Activated naive CD4-positive, alpha-beta T cell treated with anti-CD3 and anti-CD28 coated beads, Interleukin-2, amount 50 U/mL, for 24 hours (primary cell): ENCODE measurements around the gene MAGIX.
"Not testable (repeated sequence)": the region's sequence is repeated elsewhere in the genome, so short reads cannot be mapped to it uniquely, and the experiment has no call there.

Experiments used
- H3K27ac Mint-ChIP-seq: one replicate; pipeline ENCODE4 v1.8.0; 2021; ENCODE audit warnings: mild to moderate bottlenecking, mixed read lengths
- H3K27me3 Mint-ChIP-seq: one replicate; pipeline ENCODE4 v1.8.0; 2021; ENCODE audit warnings: mixed read lengths
- H3K36me3 Mint-ChIP-seq: one replicate; pipeline ENCODE4 v1.8.0; 2021; ENCODE audit warnings: mixed read lengths
- H3K4me1 Mint-ChIP-seq: one replicate; pipeline ENCODE4 v1.8.0; 2021; ENCODE audit warnings: mixed read lengths
- H3K4me3 Mint-ChIP-seq: one replicate; pipeline ENCODE4 v1.8.0; 2021; ENCODE audit warnings: mild to moderate bottlenecking, mixed read lengths
- H3K9me3 Mint-ChIP-seq: one replicate; pipeline ENCODE4 v1.8.0; 2021; ENCODE audit warnings: mixed read lengths

MAGIX gene

DNA sequence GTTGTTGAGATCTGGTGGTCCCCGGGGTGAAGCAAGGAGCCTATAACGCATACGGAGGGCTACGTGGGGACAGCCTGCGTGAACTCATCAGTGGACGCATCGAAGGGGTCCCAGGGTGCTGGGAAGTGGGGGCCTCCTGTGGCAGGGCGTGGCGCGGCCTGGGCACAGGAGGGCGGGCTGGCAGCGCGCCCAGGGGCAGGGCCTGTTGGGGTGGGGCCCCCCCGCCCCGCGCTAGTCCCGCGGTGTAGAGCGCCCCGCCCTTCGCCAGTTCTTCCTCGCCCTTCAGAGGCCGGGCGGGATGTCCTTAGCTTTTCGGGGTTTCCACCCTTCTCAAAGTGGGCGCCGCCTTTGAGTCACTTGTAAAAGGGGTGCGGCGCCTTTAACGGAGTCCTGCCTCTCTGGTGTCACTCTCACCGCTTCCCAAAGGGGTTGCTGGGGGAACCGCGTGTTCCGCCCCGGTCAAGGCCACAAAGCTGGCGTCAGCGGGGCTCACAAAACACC lies 9.8 kb downstream of the MAGIX start:
- H3K27me3 Mint-ChIP-seq: no peaks in the 10 kb centered on the region
- H3K36me3 Mint-ChIP-seq: no peaks in the 10 kb centered on the region
- H3K9me3 Mint-ChIP-seq: no peaks in the 10 kb centered on the region
- peaks cover 16% of the 10 kb centered on the region for H3K4me1 Mint-ChIP-seq
- peak overlapping the region; percentile 87 for H3K4me3 Mint-ChIP-seq
- peak overlapping the region; percentile 76 for H3K27ac Mint-ChIP-seq

DNA sequence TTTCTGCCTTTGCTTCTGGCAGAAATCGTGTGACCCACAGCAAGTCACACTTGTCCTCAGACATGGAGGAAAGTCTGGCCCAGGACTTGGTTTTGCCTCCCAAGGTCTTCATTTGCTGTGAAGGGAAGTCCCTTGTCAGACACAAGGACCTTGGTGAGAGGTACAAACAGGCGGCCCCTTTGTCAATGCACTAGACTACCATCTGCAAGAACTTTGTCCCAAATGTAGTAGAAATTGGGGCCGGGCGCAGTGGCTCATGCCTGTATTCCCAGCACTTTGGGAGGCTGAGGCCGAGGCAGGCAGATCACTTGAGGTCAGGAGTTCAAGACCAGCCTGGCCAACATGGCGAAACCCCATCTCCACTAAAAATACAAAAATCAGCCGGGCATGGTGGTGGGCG lies 11.0 kb downstream of the MAGIX start:
- not testable (repeated sequence) for H3K27me3 Mint-ChIP-seq, H3K9me3 Mint-ChIP-seq, H3K36me3 Mint-ChIP-seq, H3K4me1 Mint-ChIP-seq
- peak overlapping the region; percentile 46 for H3K27ac Mint-ChIP-seq
- peak overlapping the region; percentile 86 for H3K4me3 Mint-ChIP-seq

DNA sequence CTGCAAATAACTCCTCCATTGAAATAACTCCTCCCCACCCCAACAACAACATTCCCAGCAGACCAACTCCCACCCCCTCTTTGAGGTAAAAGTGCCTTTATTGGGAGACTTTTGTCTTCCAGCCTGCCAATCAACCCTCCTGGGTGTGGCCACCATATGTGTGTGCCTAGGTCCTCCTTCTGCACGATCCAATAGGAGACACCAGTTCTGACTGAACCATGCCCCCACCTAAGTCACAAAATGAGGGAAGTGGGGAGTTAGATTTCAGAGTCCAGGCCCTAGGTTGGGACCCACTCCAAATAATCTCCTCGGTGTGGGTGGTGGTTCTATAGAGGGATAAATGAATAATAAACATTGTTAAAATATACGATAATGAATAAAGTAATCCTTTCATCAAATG lies 12.2 kb downstream of the MAGIX start:
- Mint-ChIP-seq H3K27me3 (no peaks in the 10 kb centered on the region), H3K9me3 (no peaks in the 10 kb centered on the region), H3K36me3 (no peaks in the 10 kb centered on the region), H3K27ac (no peak overlapping the region), H3K4me3 (no peak overlapping the region), H3K4me1 (peaks cover 10% of the 10 kb centered on the region)

DNA sequence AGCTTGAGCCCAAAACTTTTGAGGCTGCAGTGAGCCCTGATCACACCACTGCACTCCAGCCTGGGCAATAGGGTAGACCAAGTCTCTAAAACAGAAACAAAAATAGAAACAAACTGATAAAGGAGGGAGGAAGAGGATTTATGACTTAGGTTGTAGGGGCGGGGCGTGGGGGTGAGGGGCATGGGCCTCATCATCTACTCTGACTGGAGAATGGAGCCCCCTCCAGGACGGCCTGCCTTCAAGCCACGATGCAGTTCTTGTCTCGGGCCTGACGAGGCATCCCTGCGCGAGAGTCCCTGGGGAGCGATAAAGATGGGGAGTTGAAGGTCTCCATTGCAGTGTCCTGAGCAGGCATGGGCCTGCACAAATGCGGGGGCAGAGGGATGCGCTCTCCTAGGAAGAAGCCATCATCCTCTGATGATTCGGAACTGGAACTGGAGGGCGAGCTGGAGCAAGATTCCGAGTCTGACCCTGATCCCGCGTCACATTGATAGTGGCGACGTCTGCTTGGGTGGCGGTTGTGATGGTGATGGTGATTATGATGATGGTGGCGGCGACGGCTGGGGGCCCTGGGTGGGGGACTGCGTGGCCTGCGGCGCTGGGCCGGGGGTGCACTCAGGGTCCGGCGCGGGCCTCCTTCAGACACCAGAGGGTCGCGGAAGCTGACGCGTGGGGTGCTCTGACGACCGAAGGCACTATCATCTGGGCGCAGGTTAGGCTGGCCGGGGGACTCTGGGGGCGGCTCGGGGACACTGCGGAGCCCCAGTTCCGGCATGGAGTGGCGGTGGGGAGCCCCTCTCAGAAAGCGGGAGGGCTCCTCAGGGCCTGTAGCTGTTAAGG lies 13.1 kb downstream of the MAGIX start:
- Mint-ChIP-seq H3K4me1 (peaks cover 10% of the 10 kb centered on the region), H3K9me3 (no peaks in the 10 kb centered on the region), H3K27ac (no peak overlapping the region), H3K36me3 (peaks cover under 1% of the 10 kb centered on the region), H3K4me3 (no peak overlapping the region), H3K27me3 (no peaks in the 10 kb centered on the region)

DNA sequence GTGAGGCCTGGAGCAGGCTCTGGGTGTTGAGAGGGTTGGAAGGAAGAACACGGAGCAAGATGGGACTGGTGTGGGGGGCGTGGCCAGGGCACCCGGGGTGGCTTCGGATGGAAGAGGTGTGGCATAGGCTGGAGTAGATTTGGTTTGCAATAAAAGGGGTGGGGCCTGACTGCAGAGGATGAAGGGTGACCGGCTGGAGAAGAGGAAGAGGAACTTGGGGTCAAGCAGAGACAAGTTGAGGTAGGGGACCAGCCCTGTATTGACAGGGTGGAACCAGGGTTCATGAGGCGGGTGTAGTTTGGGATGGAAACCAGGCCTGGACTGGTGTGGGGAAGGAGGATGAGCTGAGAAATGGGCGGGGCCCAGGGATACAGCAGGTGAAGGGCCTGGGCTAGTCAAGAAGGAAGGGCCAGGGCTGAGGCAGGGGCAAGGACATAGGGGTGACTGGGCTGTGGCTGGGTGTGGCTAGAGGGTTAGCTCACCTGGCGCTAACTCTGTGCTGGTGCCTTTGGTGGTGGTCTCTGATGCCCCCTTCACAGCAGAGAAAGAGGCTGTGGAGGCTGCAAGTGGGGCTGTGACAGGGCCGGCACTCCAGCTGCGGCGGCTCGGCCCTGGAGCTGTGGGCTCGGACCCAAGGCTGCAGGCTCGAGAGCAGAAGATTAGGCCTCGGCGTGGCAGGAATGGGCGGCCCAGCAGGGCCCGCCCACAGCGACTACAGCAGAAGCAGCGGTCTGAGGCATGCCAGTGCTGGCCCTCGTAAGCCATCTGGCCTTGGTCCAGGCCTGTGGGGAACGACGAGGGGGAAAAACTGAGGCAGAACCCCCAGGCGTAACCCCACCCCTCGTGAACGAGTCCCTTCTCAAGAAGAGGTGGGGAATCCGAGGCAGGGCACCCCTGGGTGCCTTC lies 14.1 kb downstream of the MAGIX start:
- Mint-ChIP-seq H3K27me3 (no peaks in the 10 kb centered on the region), H3K4me1 (peaks cover 10% of the 10 kb centered on the region), H3K9me3 (no peaks in the 10 kb centered on the region), H3K27ac (no peak overlapping the region), H3K36me3 (peaks cover 2% of the 10 kb centered on the region), H3K4me3 (no peak overlapping the region)

DNA sequence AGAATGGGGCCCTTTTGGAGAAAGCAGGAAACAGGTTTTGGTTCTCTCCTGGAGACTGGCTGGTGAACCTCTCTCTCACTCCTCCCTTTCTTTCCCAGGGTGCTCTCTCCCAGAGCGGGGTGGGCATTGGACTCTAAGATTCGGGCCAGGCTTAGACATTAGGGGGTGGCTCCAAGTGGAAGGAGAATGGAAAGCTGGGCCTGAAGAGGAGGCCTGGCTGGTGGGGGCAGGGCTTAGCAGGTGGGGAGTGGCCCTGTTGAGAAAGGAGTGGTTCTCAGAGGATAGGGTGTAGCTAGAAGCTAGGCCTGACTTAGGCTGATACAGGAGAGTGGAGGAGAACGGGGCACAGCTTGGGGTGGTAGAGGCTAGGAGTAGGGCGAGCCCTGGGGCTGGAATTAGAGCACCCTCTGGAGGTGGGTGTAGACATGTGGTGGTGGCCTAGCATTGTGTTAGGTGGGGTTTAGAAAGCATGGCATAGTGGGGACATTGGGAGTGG lies 14.8 kb downstream of the MAGIX start:
- Mint-ChIP-seq H3K4me1 (peaks cover 10% of the 10 kb centered on the region), H3K36me3 (peaks cover 2% of the 10 kb centered on the region), H3K27ac (no peak overlapping the region), H3K27me3 (no peaks in the 10 kb centered on the region), H3K4me3 (no peak overlapping the region), H3K9me3 (no peaks in the 10 kb centered on the region)

DNA sequence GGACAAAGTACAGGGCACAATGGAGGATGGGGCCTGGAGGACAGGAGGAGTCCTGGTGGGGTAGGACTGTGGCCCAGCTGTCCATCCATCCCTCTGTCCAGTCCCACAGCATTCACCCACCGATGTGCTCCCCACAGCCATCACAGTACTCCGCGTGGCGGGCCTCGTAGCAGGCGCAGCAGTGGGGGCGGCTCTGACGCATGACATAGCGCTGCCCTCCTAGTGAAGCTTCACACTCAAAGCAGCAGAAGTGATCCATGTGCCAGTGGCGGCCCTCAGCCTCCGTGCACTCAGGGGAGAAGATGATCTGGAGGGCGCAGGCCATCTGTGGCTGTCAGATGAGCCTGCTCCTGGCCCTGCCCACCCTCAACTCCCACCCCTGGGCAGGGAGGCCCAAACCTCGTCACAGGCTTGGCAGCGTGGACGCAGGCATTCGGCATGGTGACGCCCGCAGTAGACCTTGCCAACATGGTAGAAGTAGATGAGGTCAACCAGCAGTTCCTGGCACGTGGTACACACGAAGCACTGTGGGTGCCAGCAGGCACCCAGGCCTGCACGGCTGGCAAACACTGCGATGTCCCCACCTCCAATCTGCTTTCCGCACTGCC lies 15.4 kb downstream of the MAGIX start:
- Mint-ChIP-seq H3K36me3 (peaks cover 2% of the 10 kb centered on the region), H3K27ac (no peak overlapping the region)

DNA sequence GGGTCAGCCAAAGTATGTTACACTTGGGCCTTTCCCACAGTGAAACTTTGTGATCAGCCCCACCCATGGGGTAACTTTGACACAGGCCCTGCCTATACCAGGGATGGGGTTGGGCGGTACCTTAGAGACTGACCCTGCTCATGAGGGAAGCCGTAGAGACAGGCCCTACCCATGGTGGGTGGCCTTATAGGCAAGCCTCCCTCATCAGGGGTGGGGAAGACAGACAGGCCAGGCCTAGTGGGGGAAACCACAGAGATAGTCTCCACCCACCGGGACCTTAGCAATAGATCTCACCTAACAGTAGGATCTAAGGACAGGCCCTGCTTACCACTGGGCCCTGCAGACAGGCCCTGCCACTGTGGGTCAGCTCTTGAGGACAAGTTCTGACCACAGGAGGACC lies 16.0 kb downstream of the MAGIX start:
- H3K4me1 Mint-ChIP-seq: no peaks in the 10 kb centered on the region
- no peak overlapping the region for H3K4me3 Mint-ChIP-seq
- peaks cover 2% of the 10 kb centered on the region for H3K36me3 Mint-ChIP-seq
- H3K9me3 Mint-ChIP-seq: no peaks in the 10 kb centered on the region
- H3K27me3 Mint-ChIP-seq: no peaks in the 10 kb centered on the region
- no peak overlapping the region for H3K27ac Mint-ChIP-seq

More for the DNA sequence above, 15.4 kb downstream of the MAGIX start:
- no peaks in the 10 kb centered on the region for H3K27me3 Mint-ChIP-seq
- no peaks in the 10 kb centered on the region for H3K9me3 Mint-ChIP-seq
- peaks cover 5% of the 10 kb centered on the region for H3K4me1 Mint-ChIP-seq
- no peak overlapping the region for H3K4me3 Mint-ChIP-seq

DNA sequence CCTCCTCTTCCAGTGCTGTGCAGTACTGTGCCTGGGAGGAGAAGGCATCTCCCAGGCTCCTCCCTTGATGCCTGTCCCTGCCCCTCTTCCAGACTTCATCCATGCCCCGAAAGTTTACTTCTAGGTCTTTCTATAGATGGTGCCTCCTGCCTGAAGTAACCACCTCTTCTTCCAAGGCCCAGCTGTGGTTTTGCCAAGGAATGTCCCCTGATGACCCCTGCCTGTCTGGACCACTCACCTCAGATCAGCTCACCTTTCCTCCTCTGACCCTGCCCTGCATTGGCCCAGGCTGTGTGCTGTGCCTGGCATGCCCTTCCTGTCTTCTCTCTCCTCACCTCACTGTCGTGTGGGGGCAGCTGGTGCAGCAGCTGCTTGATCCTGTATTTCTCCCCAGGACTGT lies 16.8 kb downstream of the MAGIX start:
- H3K27ac Mint-ChIP-seq: no peak overlapping the region
- H3K27me3 Mint-ChIP-seq: no peaks in the 10 kb centered on the region
- H3K36me3 Mint-ChIP-seq: peaks cover 2% of the 10 kb centered on the region
- H3K4me1 Mint-ChIP-seq: no peaks in the 10 kb centered on the region
- no peaks in the 10 kb centered on the region for H3K9me3 Mint-ChIP-seq
- H3K4me3 Mint-ChIP-seq: no peak overlapping the region

DNA sequence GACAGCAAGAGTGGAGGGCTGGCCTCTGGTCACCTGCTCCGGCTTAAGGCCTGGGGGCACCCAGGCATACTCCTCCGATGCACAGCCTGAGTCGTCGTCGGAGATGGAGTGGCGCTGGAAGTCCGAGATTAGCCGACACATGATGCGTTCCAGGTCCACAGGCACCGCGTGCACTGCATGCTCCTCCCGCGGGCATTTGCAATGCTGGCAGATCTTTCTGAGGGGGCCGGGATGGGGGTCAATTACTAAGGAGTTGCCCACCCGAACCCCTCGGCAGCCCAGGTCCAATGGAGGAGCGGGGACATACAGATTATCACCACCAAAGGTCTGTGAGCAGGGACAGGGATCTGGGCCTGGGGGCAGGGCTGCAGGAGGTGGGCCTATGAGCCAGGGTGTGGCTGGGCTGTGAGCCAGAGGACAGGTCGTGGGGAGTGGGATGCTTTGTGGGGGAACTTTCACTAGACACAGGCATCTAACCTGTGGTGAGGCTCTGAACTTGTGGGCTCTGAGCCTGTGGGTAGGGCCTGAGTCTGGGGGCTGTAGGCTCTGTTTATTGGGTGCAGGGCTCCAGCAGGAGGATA lies 21.2 kb downstream of the MAGIX start:
- H3K36me3 Mint-ChIP-seq: peaks cover 2% of the 10 kb centered on the region
- H3K27me3 Mint-ChIP-seq: no peaks in the 10 kb centered on the region
- no peak overlapping the region for H3K4me3 Mint-ChIP-seq
- no peaks in the 10 kb centered on the region for H3K9me3 Mint-ChIP-seq
- peak overlapping the region; percentile 59 for H3K27ac Mint-ChIP-seq
- no peaks in the 10 kb centered on the region for H3K4me1 Mint-ChIP-seq

DNA sequence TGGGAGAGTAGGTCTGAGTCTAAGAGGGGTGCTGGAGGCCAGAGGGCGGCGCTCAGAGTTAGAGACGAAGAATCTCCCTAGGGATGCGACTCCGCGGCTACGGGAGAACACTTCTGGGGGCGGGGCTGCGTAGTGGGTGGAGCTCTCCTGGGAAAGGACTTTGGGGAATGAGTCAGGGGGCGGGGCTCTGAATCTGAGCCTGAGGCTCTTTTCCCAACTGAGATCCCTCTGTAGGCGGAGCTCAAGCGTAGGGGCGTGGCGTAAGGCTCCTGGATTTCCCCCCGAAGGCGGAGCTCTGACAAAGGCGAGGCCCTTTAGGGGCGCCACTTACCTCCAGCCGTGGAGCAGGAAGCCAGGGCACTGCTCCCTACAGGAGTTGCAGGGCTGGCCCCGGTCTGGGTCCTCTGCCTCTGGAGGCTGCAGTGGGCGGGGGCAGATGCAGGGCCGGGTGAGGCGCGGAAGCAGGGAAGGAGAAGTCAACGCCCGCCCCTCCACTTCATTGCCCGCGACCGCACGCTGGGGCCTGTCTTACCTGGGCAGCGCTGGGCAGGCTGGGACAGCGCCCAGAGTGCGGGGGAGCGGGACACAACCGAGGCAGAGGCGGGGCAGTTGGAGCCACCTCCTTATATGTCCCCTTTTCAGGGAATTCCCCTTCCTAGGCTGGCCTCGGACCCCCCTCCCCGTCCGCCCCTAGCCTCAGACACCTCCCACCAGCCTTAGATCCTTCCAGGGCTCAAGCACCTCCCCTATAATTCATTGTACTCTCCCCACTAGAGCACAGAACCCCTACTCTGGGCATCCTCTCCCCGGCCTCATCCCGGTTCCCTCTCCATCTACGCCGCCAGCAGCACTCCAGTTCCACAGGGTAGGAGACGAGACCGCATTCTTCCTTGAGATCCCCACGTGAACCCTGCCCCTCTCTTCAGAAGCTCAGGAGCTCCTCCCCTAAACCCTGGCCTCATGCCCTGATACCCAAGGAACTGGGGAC lies 22.0 kb downstream of the MAGIX start:
- H3K4me3 Mint-ChIP-seq: peak overlapping the region; percentile 81
- peak overlapping the region; percentile 59 for H3K27ac Mint-ChIP-seq
- H3K4me1 Mint-ChIP-seq: no peaks in the 10 kb centered on the region
- H3K27me3 Mint-ChIP-seq: no peaks in the 10 kb centered on the region
- peaks cover 2% of the 10 kb centered on the region for H3K36me3 Mint-ChIP-seq
- H3K9me3 Mint-ChIP-seq: no peaks in the 10 kb centered on the region

DNA sequence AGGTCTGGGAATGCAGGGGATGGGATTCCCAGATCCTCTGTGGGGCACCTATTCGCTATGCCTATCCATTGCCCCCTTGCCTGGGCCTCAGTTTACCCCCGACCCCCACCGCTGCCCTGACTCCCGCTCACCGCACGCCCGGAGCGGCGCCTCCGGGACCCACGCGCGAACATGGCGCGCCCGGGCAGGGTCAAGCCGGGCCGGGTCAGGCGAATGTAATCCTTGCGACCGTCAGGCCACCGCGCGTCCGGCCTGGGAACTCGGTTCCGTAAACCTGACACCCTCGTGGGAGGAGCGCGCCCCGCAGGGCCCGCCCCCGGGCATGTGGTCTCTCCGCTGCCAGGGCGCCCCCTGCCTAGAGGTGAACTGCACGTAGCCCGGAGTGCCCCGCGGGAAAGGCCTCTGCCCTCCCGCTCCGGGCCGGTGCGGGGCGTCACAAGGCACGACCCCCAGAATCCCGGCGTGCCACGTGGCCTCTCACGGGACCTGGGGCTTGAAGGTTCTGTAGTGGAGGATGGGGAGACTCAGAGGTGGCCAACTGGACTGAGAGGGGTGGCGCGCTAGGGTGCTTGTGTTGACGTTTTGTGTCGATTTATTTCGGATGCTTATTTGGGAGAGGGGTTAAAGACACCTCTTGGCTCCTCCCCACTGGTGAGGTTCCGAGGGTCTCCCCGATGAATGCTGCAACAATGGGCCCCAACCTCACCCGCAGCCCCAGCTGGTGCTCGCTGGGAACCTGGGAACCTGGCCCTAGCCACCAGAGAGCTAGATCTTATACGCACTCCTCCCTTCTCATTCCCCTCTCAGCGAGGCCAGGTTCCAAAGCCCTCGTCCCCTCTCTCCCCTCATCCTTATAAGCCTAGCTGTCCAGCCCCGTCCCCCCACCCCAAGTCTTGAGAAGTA lies 23.8 kb downstream of the MAGIX start, which contains the start of gene PRICKLE3:
Gene PRICKLE3 (minus strand): TSS at position 249 of the 903 bp plus-strand sequence. CDS start 76 bp downstream, at position 173.
- H3K4me1 Mint-ChIP-seq: peaks cover 6% of the 10 kb centered on the region
- H3K9me3 Mint-ChIP-seq: no peaks in the 10 kb centered on the region

DNA sequence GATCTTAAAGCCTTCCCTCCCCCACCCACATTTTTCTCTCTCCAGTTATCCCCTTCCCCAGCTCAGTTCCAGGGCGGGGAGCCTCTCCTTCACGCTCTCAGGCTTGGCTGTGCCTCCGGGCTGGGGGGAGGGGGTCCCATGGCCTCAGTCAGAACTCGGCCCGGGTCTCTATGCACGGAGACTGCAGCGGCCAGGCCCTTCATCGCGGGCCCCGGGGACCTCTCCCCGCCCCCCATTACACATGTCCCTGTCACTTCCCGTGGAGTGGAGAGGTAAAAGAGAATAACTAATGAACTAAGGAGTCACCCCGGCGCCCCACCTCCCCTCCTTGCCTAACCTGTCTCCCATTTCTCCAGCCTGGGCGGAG lies 24.5 kb downstream of the MAGIX start:
- no peaks in the 10 kb centered on the region for H3K36me3 Mint-ChIP-seq
- H3K4me1 Mint-ChIP-seq: peaks cover 6% of the 10 kb centered on the region
- H3K4me3 Mint-ChIP-seq: no peak overlapping the region
- no peaks in the 10 kb centered on the region for H3K9me3 Mint-ChIP-seq
- H3K27ac Mint-ChIP-seq: no peak overlapping the region
- no peaks in the 10 kb centered on the region for H3K27me3 Mint-ChIP-seq

More for the DNA sequence above, 23.8 kb downstream of the MAGIX start, which contains the start of gene PRICKLE3:
- Mint-ChIP-seq H3K36me3 (no peaks in the 10 kb centered on the region), H3K27me3 (no peaks in the 10 kb centered on the region), H3K27ac (peak within 1 kb of the TSS; percentile 46), H3K4me3 (peak within 1 kb of the TSS; percentile 81)
